ENCODE results near the gene SEMA3E. TPM values are rescaled to one million over a fixed set of nuclear protein-coding genes. Genes with fewer than 3 reads are reported as not detected.

SEMA3E gene
- total and polyA plus RNA-seq, 10 of the 15 experiments (the other 5 are each of a cell fraction or from before 2014, with no cell fraction given) = 0.08 to 2.0 (median 0.82) TPM

DNA sequence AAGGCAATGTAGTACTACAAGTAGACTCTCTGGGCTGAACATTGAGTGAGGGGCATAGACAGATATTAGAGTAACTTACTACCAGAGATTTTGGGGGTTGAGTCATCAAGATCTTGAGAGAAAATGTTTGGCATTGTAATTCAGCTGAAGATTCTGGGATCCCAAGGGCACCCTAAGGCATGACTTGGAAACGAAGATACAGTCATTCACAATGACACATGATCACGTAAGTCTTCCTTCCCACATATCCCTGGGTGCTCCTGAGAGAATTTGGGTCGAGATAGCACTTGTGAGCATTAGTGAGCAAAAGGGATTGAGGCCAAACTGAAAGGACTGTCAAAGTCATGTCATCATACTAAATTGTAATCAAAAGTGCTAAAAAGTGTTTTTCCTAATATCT, 293.8 kb downstream of the SEMA3E start:
- BruUV-seq (replicated peaks) = no TSS peak
- WGBS (ENCODE audit: insufficient coverage, insufficient replicate concordance, low lambda C conversion rate, missing lambda C conversion rate) = 4% methylated on average over 3 of the region's 3 CpGs
- Histone ChIP-seq H3K27ac (ENCODE audit: control insufficient read depth, insufficient read depth) (no peak overlapping the region), H3K27me3 (replicated peaks in 1 of 2; ENCODE audit: control insufficient read depth in 2 of 2, insufficient read depth in 2 of 2, low read length in 1 of 2) (no peaks in the 10 kb centered on the region), H3K9ac (ENCODE audit: control insufficient read depth, insufficient read depth, low read length) (no peak overlapping the region), H3K4me2 (ENCODE audit: control insufficient read depth, insufficient read depth) (no peak overlapping the region), H4K20me1 (ENCODE audit: control insufficient read depth, insufficient read depth) (no peaks in the 10 kb centered on the region), H3K9me3 (replicated peaks; ENCODE audit: control insufficient read depth, insufficient read depth, low read length) (no peaks in the 10 kb centered on the region), H3K36me3 (ENCODE audit: control insufficient read depth in 2 of 2, insufficient read depth in 2 of 2, low read length in 1 of 2) (no peaks in the 10 kb centered on the region), H3K4me1 (ENCODE audit: control insufficient read depth, insufficient read depth, low read length) (no peaks in the 10 kb centered on the region), H3K4me3 (no peak overlapping the region), H2AFZ (ENCODE audit: control insufficient read depth, low read depth, low read length) (no peak overlapping the region), H3K79me2 (ENCODE audit: control insufficient read depth, insufficient read depth, low read length) (no peaks in the 10 kb centered on the region)
- CTCF ChIA-PET = no interaction called here
- DNase-seq (ENCODE audit: low read depth, low spot score) (no peak), ATAC-seq (no peak), FAIRE-seq (no peak)
- RAD21 ChIA-PET (ENCODE audit: unreplicated experiment) = no interaction called here
- SMC1A ChIA-PET (ENCODE audit: uncharacterized antibody, unreplicated experiment) = no interaction called here
- POLR2A ChIA-PET = no interaction called here
- in situ Hi-C loops (cut with MboI) (no loop called here), intact Hi-C loops (cut with micrococcal nuclease; ENCODE audit: unreplicated experiment) (no loop called here)
- TF ChIP-seq BHLHE40 (IDR thresholded peaks at IDR 0.05; ENCODE audit: borderline replicate concordance in 1 of 2, low read depth in 2 of 2, low read length in 1 of 2) = no peak
- TF ChIP-seq POLR2AphosphoS5 (IDR thresholded peaks at IDR 0.05; ENCODE audit: low read length) = no peak
- no peak for TF ChIP-seq RB1 (IDR thresholded peaks at IDR 0.05; ENCODE audit: borderline replicate concordance)
- no peak for TF ChIP-seq EGR1 (IDR thresholded peaks at IDR 0.05; ENCODE audit: borderline replicate concordance in 1 of 2, low read depth in 2 of 2, low read length in 2 of 2)
- no peak for TF ChIP-seq TBL1XR1 (IDR thresholded peaks at IDR 0.05; ENCODE audit: low read depth, low read length)
- no peak for TF ChIP-seq POLR2AphosphoS2 (IDR thresholded peaks at IDR 0.05; ENCODE audit: low read depth, low read length)
- no peak for TF ChIP-seq BRCA1 (IDR thresholded peaks at IDR 0.05; ENCODE audit: low read depth, low read length)
- TF ChIP-seq PAX8 (IDR thresholded peaks at IDR 0.05) = no peak
- no peak for TF ChIP-seq SRF (IDR thresholded peaks at IDR 0.05; ENCODE audit: low read depth in 2 of 2, low read length in 2 of 2)
- TF ChIP-seq, protein P1, sequence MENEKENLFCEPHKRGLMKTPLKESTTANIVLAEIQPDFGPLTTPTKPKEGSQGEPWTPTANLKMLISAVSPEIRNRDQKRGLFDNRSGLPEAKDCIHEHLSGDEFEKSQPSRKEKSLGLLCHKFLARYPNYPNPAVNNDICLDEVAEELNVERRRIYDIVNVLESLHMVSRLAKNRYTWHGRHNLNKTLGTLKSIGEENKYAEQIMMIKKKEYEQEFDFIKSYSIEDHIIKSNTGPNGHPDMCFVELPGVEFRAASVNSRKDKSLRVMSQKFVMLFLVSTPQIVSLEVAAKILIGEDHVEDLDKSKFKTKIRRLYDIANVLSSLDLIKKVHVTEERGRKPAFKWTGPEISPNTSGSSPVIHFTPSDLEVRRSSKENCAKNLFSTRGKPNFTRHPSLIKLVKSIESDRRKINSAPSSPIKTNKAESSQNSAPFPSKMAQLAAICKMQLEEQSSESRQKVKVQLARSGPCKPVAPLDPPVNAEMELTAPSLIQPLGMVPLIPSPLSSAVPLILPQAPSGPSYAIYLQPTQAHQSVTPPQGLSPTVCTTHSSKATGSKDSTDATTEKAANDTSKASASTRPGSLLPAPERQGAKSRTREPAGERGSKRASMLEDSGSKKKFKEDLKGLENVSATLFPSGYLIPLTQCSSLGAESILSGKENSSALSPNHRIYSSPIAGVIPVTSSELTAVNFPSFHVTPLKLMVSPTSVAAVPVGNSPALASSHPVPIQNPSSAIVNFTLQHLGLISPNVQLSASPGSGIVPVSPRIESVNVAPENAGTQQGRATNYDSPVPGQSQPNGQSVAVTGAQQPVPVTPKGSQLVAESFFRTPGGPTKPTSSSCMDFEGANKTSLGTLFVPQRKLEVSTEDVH (IDR thresholded peaks at IDR 0.05; ENCODE audit: low read depth, partially characterized antibody) = no peak
- TF ChIP-seq, protein P2, sequence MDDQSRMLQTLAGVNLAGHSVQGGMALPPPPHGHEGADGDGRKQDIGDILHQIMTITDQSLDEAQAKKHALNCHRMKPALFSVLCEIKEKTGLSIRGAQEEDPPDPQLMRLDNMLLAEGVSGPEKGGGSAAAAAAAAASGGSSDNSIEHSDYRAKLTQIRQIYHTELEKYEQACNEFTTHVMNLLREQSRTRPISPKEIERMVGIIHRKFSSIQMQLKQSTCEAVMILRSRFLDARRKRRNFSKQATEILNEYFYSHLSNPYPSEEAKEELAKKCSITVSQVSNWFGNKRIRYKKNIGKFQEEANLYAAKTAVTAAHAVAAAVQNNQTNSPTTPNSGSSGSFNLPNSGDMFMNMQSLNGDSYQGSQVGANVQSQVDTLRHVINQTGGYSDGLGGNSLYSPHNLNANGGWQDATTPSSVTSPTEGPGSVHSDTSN (IDR thresholded peaks at IDR 0.05; ENCODE audit: insufficient replicate concordance, low read depth, low read length) = no peak
- TF ChIP-seq CUX1 (IDR thresholded peaks at IDR 0.05; ENCODE audit: insufficient replicate concordance, low read depth, low read length) = no peak

All from GM12878 (cell line).